ENCODE data around the gene CFAP43. TPM values are rescaled to one million over a fixed set of nuclear protein-coding genes. Genes with fewer than 3 reads are reported as not detected.
A peak's percentile ranks its signal among the peaks of the same experiment; 100 is the strongest.

Gene CFAP43, protein sequence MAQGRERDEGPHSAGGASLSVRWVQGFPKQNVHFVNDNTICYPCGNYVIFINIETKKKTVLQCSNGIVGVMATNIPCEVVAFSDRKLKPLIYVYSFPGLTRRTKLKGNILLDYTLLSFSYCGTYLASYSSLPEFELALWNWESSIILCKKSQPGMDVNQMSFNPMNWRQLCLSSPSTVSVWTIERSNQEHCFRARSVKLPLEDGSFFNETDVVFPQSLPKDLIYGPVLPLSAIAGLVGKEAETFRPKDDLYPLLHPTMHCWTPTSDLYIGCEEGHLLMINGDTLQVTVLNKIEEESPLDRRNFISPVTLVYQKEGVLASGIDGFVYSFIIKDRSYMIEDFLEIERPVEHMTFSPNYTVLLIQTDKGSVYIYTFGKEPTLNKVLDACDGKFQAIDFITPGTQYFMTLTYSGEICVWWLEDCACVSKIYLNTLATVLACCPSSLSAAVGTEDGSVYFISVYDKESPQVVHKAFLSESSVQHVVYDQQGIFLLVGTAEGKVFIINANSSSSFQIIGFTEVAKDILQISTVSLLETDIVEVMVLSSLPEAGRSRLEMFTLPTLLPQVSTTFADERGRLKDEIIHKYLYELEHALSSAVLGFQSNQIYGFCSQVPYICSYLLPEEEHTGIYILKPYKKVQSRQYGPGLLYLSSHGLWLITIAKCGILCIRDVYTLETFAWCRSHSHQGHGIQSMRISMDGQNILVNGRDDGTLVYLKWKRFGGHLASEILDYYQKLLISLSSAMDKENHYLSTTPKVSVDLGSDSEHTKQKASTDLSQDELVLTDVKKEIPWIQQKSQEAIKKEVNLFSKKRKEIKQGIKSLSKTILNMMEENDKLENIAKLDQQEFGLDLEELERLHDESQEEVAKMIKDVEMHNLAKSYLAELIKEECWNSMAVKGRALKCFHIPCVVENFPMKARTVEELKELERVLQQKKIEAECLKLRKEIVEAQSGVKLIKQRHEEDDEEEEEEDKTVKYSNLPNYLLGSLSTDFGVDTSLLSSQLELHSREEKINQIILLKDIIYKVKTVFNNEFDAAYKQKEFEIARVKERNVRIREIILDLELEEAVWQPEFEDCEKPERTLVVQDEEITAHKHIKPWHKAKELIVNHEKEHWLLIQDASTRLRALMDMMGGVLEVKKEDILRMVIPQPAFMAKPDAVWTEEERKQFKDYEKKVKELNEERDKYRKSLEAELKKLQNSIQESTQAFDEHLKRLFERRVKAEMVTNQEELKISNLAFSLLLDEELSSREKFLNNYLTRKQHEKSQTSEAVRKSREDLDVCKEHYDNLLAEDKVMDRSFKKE (N-terminal part only)
- total RNA-seq: under 1 TPM in 1 of 2 donors, not detected in 1; 0.19 TPM

DNA sequence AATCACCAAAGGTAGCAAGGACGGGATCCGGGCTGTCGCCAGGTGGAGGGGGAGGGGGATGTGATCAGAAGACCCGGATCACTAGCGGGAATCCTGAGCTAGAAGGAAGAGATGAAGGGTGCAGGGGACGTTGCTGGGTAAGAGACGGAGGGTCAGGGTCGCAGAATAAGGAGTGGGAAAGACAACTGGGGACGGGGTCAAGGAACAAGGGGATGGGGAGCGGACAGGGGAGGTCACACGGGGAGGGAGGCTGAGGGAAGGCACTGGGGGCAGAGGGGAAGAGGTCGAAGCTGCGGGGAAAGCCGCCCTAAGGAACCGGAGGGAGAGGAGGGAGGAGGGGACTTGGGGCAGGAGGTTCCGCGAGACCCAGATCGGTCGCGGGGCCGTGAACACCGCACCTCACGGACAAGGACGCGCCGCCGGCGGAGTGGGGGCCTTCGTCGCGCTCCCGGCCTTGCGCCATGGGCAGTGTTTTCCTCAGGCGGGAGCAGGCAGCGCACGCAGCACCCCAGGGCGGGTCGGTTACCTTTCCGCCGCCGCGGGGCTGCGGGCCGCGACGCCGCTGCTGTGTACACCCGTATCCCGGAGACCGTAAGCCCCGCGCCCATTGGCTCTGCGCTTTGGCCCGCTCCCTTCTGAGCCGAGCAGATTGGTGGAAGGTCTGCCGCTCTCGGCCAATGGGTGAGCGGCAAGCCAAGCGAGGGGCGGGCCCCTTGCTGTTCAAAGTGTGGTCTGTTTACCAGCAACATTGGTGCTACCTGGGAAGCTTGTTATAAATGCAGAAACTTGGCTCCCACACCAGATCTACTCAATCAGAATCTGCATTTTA is at the start of gene CFAP43:
Gene CFAP43, minus strand, starts transcription at position 581 of the 829 bp plus-strand sequence. Its CDS starts 118 bp downstream, at position 463.
- peak; percentile 100 for ATAC-seq
- Mint-ChIP-seq H3K27ac (peak within 1 kb of the TSS; percentile 74 to 89), H3K9me3 (peaks cover 0 to 6% of the 10 kb centered on the region in 2 donors), H3K36me3 (no peaks in the 10 kb centered on the region)
- peak; percentile 98 to 99 for DNase-seq (ENCODE audit: low spot score in 2 of 2)

- Mint-ChIP-seq H3K27ac (no peak overlapping the region), H3K36me3 (no peaks in the 10 kb centered on the region), H3K9me3 (no peaks in the 10 kb centered on the region)
- DNase-seq (ENCODE audit: low spot score in 2 of 2): no peak
- no peak for ATAC-seq
Observed at GRCh38 chr10:104281694-104282093, 49.5 kb upstream of the CFAP43 start.

- H3K36me3 Mint-ChIP-seq: no peaks in the 10 kb centered on the region
- no peak for DNase-seq (ENCODE audit: low spot score in 2 of 2)
- no peak for ATAC-seq
- no peaks in the 10 kb centered on the region for H3K9me3 Mint-ChIP-seq
- H3K27ac Mint-ChIP-seq: no peak overlapping the region
Observed at GRCh38 chr10:104279550-104280259, 47.5 kb upstream of the CFAP43 start.

DNA sequence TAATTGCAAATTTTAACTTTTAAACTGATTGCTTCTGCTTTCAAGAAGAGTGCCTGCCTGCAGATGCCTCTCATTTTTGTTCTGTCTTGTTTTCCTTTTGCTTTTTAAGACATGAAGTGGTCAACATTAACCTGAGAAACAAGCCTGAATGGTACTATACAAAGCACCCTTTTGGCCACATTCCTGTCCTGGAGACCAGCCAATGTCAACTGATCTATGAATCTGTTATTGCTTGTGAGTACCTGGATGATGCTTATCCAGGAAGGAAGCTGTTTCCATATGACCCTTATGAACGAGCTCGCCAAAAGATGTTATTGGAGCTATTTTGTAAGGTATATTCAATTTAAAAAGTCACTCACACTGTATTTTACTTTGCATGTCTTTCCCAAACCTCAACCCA is 45.6 kb upstream of the CFAP43 start:
- DNase-seq (ENCODE audit: low spot score in 2 of 2) (no peak), ATAC-seq (no peak)
- H3K9me3 Mint-ChIP-seq: no peaks in the 10 kb centered on the region
- no peaks in the 10 kb centered on the region for H3K36me3 Mint-ChIP-seq
- no peak overlapping the region for H3K27ac Mint-ChIP-seq

- no peak for ATAC-seq
- Mint-ChIP-seq H3K27ac (no peak overlapping the region), H3K36me3 (no peaks in the 10 kb centered on the region), H3K9me3 (no peaks in the 10 kb centered on the region)
- no peak for DNase-seq (ENCODE audit: low spot score in 2 of 2)
Observed at GRCh38 chr10:104276192-104276591, 44.0 kb upstream of the CFAP43 start.

- no peak overlapping the region for H3K27ac Mint-ChIP-seq
- peak in 1 of 2 donors; percentile 63 for DNase-seq (ENCODE audit: low spot score in 2 of 2)
- H3K9me3 Mint-ChIP-seq: no peaks in the 10 kb centered on the region
- H3K36me3 Mint-ChIP-seq: no peaks in the 10 kb centered on the region
- peak; percentile 88 to 91 for ATAC-seq
Observed at GRCh38 chr10:104274762-104275721, 42.9 kb upstream of the CFAP43 start.

GRCh38 chr10:104273899-104274575 is 41.9 kb upstream of the CFAP43 start:
- ATAC-seq: no peak
- DNase-seq (ENCODE audit: low spot score in 2 of 2): no peak
- H3K27ac Mint-ChIP-seq: no peak overlapping the region
- no peaks in the 10 kb centered on the region for H3K9me3 Mint-ChIP-seq
- no peaks in the 10 kb centered on the region for H3K36me3 Mint-ChIP-seq

DNA sequence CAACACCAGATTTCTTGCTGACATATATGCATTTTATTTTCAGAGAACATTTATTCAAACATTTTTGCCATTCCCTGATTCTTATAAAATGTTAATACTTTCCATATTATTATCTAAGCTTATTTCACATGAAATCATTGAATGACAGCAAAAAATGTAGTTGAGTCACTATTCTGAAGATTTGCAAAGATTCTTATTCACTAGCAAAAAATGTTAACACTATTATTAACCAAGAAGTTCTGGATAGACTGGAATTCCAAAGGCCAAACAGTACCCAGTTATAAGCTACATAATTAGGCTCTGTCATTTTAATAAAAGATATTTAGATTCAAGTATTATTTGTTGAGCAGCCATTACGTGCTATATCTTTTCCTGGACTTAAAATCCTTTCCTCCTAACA is 41.1 kb upstream of the CFAP43 start:
- DNase-seq (ENCODE audit: low spot score in 2 of 2) (no peak), ATAC-seq (no peak)
- Mint-ChIP-seq H3K36me3 (peaks cover 0 to 6% of the 10 kb centered on the region in 2 donors), H3K27ac (no peak overlapping the region), H3K9me3 (no peaks in the 10 kb centered on the region)

DNA sequence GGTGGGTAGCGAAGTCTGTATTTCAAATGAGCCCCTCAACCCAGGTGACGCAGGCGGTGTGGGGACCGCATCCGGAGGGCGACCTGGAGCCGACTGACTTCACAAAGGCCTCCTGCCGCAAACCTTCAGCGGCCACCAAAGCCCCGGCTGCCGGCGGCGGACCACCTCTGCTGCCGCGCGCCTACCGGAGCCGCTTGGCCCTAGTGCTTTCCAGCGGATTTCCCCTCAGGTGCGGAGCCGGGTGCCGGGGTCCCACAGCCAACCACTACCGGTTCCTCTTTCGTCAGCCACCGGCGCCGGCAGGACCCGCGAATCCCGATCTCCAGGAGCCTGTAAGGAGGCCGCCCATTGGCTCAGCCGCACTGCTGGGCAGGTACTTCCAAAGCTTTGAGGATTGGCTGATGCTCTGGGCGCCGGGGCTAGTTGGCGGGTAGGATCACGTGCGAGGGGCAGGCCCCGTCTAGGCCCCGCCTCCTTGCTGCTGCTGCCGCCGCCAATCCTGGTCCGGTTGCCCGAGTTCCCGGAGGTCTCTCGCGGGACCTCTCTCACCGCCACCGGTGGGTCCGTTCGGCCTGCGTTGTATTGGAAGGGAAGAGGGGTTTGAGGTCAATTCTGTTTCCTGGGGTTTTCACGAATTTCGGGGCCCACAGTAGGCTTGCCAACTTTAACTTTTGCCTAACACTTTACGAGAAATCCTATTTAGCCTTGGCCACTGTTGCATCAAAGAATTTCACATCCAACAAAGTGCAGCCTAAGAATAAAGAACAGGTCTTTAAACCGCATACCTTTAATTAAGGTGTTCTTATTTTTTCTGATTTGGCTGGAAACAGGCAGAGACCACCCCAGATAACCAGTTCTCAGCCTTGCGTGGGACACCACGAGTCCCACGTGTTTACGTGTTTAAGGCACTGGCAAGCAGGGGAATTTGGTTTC is 36.8 kb upstream of the CFAP43 start, which contains the start of gene GSTO2:
Gene GSTO2, plus strand, starts transcription at position 472 of the 933 bp plus-strand sequence. CDS start 5,732 bp downstream, outside the sequence.
- H3K27ac Mint-ChIP-seq: peak within 1 kb of the TSS; percentile 91 to 99
- DNase-seq (ENCODE audit: low spot score in 2 of 2) (peak; percentile 96 to 99), ATAC-seq (peak; percentile 84 to 95)
- H3K36me3 Mint-ChIP-seq: peaks cover 19 to 38% of the 10 kb centered on the region in 2 donors
- H3K9me3 Mint-ChIP-seq: no peaks in the 10 kb centered on the region

GRCh38 chr10:104268405-104268712 is 36.2 kb upstream of the CFAP43 start:
- ATAC-seq: peak; percentile 45 to 62
- Mint-ChIP-seq H3K36me3 (peaks cover 22 to 42% of the 10 kb centered on the region in 2 donors), H3K27ac (peak overlapping the region; percentile 91 to 99), H3K9me3 (no peaks in the 10 kb centered on the region)
- no peak for DNase-seq (ENCODE audit: low spot score in 2 of 2)

GRCh38 chr10:104267721-104268404 is 35.7 kb upstream of the CFAP43 start:
- no peak for DNase-seq (ENCODE audit: low spot score in 2 of 2)
- H3K9me3 Mint-ChIP-seq: no peaks in the 10 kb centered on the region
- H3K36me3 Mint-ChIP-seq: peaks cover 22 to 42% of the 10 kb centered on the region in 2 donors
- H3K27ac Mint-ChIP-seq: peak overlapping the region; percentile 91 to 99
- ATAC-seq: peak; percentile 43 to 57

- Mint-ChIP-seq H3K27ac (no peak overlapping the region), H3K9me3 (no peaks in the 10 kb centered on the region), H3K36me3 (peaks cover 40 to 64% of the 10 kb centered on the region in 2 donors)
- no peak for DNase-seq (ENCODE audit: low spot score in 2 of 2)
- no peak for ATAC-seq
Observed at GRCh38 chr10:104264783-104265182, 32.6 kb upstream of the CFAP43 start.
